K562 (cell line): ENCODE measurements around the gene NUCB2. TPM values are rescaled to one million over a fixed set of nuclear protein-coding genes. Genes with fewer than 3 reads are reported as not detected.

Experiments used
- CBFA2T2 ChIP-seq: fragments of 450-650 bp; conservative IDR thresholded peaks from 2 replicates; pipeline ENCODE4 v1.6.1; 2017; ENCODE audit warnings: mild to moderate bottlenecking
- EP400 ChIP-seq: fragments of 450-650 bp; IDR thresholded peaks from 2 replicates; pipeline ENCODE4 v1.6.1; 2017; ENCODE audit warnings: antibody characterized with exemption, mild to moderate bottlenecking, moderate library complexity
- EZH2 ChIP-seq: IDR thresholded peaks from 2 replicates; pipeline ENCODE4 v1.6.1; 2012; ENCODE audit warnings: low read depth, mild to moderate bottlenecking, inconsistent platforms, low read length, borderline replicate concordance
- ILF3 ChIP-seq: fragments of 450-650 bp; IDR thresholded peaks from 2 replicates; pipeline ENCODE4 v1.6.1; 2018; ENCODE audit warnings: antibody characterized with exemption, mild to moderate bottlenecking, moderate library complexity, borderline replicate concordance
- LCOR ChIP-seq: sonication (generic); formaldehyde crosslinking; IDR thresholded peaks from 2 replicates; pipeline ENCODE4 v1.8.0; 2022; ENCODE audit warnings: mild to moderate bottlenecking, missing genetic modification reagents
- NCOA2 ChIP-seq, 2 experiments: fragments of 450-650 bp; IDR thresholded peaks; 2 replicates each; pipeline ENCODE4 v1.6.1; 2018; ENCODE audit warnings: mild to moderate bottlenecking in 2 of 2, moderate library complexity in 1 of 2; ENCODE audit not compliant: partially characterized antibody in 2 of 2
- PHB2 ChIP-seq: fragments of 450-650 bp; IDR thresholded peaks from 2 replicates; pipeline ENCODE4 v1.6.1; 2017; ENCODE audit warnings: low read depth
- PHF20 ChIP-seq: fragments of 450-650 bp; IDR thresholded peaks from 2 replicates; pipeline ENCODE4 v1.6.1; 2018; ENCODE audit not compliant: partially characterized antibody
- POLR2A ChIP-seq: fragments of 450-650 bp; conservative IDR thresholded peaks from 2 replicates; pipeline ENCODE4 v1.6.1; 2016
- POLR2G ChIP-seq: fragments of 200-400 bp; formaldehyde crosslinking; IDR thresholded peaks from 2 replicates; pipeline ENCODE4 v1.6.1; 2017; ENCODE audit warnings: low read depth, mild to moderate bottlenecking, antibody characterized with exemption, low read length, moderate library complexity
- PRMT5 ChIP-seq: sonication (generic); formaldehyde crosslinking; IDR thresholded peaks from 2 replicates; pipeline ENCODE4 v1.5.0; 2020; ENCODE audit warnings: missing genetic modification reagents
- SAFB ChIP-seq: fragments of 200-400 bp; formaldehyde crosslinking; IDR thresholded peaks from 2 replicates; pipeline ENCODE4 v1.6.1; 2017; ENCODE audit warnings: low read depth, low read length, borderline replicate concordance
- SP2 ChIP-seq: IDR thresholded peaks from 2 replicates; pipeline ENCODE4 v1.6.1; 2011; ENCODE audit warnings: mild to moderate bottlenecking, low read depth, low read length, moderate library complexity; ENCODE audit not compliant: poor library complexity, severe bottlenecking; ENCODE audit errors: extremely low read depth
- STAG1 ChIP-seq: sonication (generic); formaldehyde crosslinking; IDR thresholded peaks from 2 replicates; pipeline ENCODE4 v1.5.0; 2020; ENCODE audit warnings: missing genetic modification reagents, borderline replicate concordance
- TRIM24 ChIP-seq, 2 experiments: fragments of 450-650 bp; IDR thresholded peaks; 2 replicates each; pipeline ENCODE4 v1.6.1; 2016
- U2AF2 ChIP-seq: fragments of 200-400 bp; formaldehyde crosslinking; optimal IDR thresholded peaks from 2 replicates; pipeline ENCODE3; 2017; ENCODE audit warnings: low read depth, mild to moderate bottlenecking, low read length
- YBX1 ChIP-seq: fragments of 450-650 bp; IDR thresholded peaks from 2 replicates; pipeline ENCODE4 v1.7.1; 2016; ENCODE audit warnings: mild to moderate bottlenecking
- ZKSCAN3 ChIP-seq: fragments of 250-450 bp; sonication (Bioruptor Pico); IDR thresholded peaks from 2 replicates; pipeline ENCODE4 v1.4.0; 2020
- ZNF253 ChIP-seq: fragments of 250-450 bp; sonication (Bioruptor Pico); conservative IDR thresholded peaks from 2 replicates; pipeline ENCODE4 v1.6.1; 2021; ENCODE audit warnings: mild to moderate bottlenecking
- polyA plus RNA-seq, 8 experiments: library from polyadenylated mRNA; depleted of rRNA in 4 of 8; stranded (reverse) in 5 of 8; unstranded in 3 of 8; fragments of >200 nt; fragmentation: Nextera tagmentation in 2 of 8; fragmentation: Illumina TruSeq in 1 of 8; extraction: Ambion mirVana in 2 of 8; extraction: Trizol in 1 of 8; gene quantifications; 2 replicates each; pipeline versions ENCODE4 v1.2.1 to v1.2.3, GENCODE V29; 2011 to 2014; ENCODE audit warnings: inconsistent platforms in 1 of 8, missing spikeins in 1 of 8
- total RNA-seq, 7 experiments: library from RNA; depleted of rRNA in 6 of 7; stranded (reverse); fragments of >200 nt in 6 of 7; fragmentation: Illumina TruSeq in 2 of 7; extraction: Trizol in 2 of 7; gene quantifications; 2 replicates each; pipeline versions ENCODE4 v1.2.1 to v1.2.3, GENCODE V29; 2011 to 2021; ENCODE audit warnings: low replicate concordance in 1 of 7
- TF ChIP-seq, protein P1 (sequence below): fragments of 250-450 bp; sonication (Bioruptor Pico); IDR thresholded peaks from 2 replicates; pipeline ENCODE4 v1.4.0; 2020
- TF ChIP-seq, protein P2 (sequence below): IDR thresholded peaks from 3 replicates; pipeline ENCODE4 v1.6.1; 2011; ENCODE audit warnings: borderline replicate concordance, mild to moderate bottlenecking; ENCODE audit not compliant: insufficient read length, insufficient read depth
- TF ChIP-seq, protein P3 (sequence below): sonication (generic); formaldehyde crosslinking; IDR thresholded peaks from 2 replicates; pipeline ENCODE4 v1.8.0; 2023; ENCODE audit warnings: missing genetic modification reagents, mild to moderate bottlenecking, borderline replicate concordance

NUCB2 gene
- total and polyA plus RNA-seq, 9 of the 15 experiments (the other 6 are each of a cell fraction or from before 2014, with no cell fraction given), result 54.0 to 108 (median 84.6) TPM

GRCh38 chr11:17276236-17277023 lies at the start of gene NUCB2 (continued):
- TF ChIP-seq U2AF2 (no peak), TRIM24 (IDR thresholded peaks at IDR 0.05) (peak in 1 of 2 experiments; percentile 38; a peak in 1 of 4 replicates), POLR2G (peak; percentile 95), PHF20 (peak; percentile 84), ILF3 (no peak), CBFA2T2 (no peak), EZH2 (no peak), SAFB (peak; percentile 78; the same call in 1 of the 2 replicates), PHB2 (no peak), LCOR (peak; percentile 88), EP400 (peak; percentile 94), PRMT5 (no peak), POLR2A (peak; percentile 92), NCOA2 (IDR thresholded peaks at IDR 0.05; ENCODE audit: partially characterized antibody in 2 of 2) (no peak), SP2 (peak; percentile 83), ZNF253 (CRISPR knock-in tag) (no peak), YBX1 (no peak), ZKSCAN3 (CRISPR knock-in tag) (no peak), STAG1 (CRISPR knock-in tag) (no peak)
- TF ChIP-seq, protein P1, sequence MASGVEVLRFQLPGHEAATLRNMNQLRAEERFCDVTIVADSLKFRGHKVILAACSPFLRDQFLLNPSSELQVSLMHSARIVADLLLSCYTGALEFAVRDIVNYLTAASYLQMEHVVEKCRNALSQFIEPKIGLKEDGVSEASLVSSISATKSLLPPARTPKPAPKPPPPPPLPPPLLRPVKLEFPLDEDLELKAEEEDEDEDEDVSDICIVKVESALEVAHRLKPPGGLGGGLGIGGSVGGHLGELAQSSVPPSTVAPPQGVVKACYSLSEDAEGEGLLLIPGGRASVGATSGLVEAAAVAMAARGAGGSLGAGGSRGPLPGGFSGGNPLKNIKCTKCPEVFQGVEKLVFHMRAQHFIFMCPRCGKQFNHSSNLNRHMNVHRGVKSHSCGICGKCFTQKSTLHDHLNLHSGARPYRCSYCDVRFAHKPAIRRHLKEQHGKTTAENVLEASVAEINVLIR, result no peak
- TF ChIP-seq, protein P2, sequence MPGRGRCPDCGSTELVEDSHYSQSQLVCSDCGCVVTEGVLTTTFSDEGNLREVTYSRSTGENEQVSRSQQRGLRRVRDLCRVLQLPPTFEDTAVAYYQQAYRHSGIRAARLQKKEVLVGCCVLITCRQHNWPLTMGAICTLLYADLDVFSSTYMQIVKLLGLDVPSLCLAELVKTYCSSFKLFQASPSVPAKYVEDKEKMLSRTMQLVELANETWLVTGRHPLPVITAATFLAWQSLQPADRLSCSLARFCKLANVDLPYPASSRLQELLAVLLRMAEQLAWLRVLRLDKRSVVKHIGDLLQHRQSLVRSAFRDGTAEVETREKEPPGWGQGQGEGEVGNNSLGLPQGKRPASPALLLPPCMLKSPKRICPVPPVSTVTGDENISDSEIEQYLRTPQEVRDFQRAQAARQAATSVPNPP, result no peak
- TF ChIP-seq, protein P3, sequence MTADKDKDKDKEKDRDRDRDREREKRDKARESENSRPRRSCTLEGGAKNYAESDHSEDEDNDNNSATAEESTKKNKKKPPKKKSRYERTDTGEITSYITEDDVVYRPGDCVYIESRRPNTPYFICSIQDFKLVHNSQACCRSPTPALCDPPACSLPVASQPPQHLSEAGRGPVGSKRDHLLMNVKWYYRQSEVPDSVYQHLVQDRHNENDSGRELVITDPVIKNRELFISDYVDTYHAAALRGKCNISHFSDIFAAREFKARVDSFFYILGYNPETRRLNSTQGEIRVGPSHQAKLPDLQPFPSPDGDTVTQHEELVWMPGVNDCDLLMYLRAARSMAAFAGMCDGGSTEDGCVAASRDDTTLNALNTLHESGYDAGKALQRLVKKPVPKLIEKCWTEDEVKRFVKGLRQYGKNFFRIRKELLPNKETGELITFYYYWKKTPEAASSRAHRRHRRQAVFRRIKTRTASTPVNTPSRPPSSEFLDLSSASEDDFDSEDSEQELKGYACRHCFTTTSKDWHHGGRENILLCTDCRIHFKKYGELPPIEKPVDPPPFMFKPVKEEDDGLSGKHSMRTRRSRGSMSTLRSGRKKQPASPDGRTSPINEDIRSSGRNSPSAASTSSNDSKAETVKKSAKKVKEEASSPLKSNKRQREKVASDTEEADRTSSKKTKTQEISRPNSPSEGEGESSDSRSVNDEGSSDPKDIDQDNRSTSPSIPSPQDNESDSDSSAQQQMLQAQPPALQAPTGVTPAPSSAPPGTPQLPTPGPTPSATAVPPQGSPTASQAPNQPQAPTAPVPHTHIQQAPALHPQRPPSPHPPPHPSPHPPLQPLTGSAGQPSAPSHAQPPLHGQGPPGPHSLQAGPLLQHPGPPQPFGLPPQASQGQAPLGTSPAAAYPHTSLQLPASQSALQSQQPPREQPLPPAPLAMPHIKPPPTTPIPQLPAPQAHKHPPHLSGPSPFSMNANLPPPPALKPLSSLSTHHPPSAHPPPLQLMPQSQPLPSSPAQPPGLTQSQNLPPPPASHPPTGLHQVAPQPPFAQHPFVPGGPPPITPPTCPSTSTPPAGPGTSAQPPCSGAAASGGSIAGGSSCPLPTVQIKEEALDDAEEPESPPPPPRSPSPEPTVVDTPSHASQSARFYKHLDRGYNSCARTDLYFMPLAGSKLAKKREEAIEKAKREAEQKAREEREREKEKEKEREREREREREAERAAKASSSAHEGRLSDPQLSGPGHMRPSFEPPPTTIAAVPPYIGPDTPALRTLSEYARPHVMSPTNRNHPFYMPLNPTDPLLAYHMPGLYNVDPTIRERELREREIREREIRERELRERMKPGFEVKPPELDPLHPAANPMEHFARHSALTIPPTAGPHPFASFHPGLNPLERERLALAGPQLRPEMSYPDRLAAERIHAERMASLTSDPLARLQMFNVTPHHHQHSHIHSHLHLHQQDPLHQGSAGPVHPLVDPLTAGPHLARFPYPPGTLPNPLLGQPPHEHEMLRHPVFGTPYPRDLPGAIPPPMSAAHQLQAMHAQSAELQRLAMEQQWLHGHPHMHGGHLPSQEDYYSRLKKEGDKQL (CRISPR knock-in tag), result 0 out of 2 replicates have a peak, but pooled peaks have one; percentile 79
